ENCODE results near the gene SIGLEC6.

GRCh38 chr19:51477344-51477743, 54.1 kb downstream of the SIGLEC6 start:
- no peak for TF ChIP-seq EP300 (IDR thresholded peaks at IDR 0.05; ENCODE audit: low read depth)
- TF ChIP-seq POLR2AphosphoS5 (IDR thresholded peaks at IDR 0.05) = no peak

All from transverse colon (tissue), 3 donors.